GM21528 (cell line): Measurements from ENCODE around the gene SUV39H2.
"Not testable (repeated sequence)": the region's sequence is repeated elsewhere in the genome, so short reads cannot be mapped to it uniquely, and the experiment has no call there.

Experiments used
- ATAC-seq: cut with Tn5 transposase; IDR thresholded peaks from one replicate; pipeline ENCODE4 v1.9.1; 2021; ENCODE audit warnings: mild to moderate bottlenecking, moderate library complexity; ENCODE audit not compliant: unreplicated experiment, low FRiP score

The SUV39H2 gene

GRCh38 chr10:14926061-14926470, 47.4 kb downstream of the SUV39H2 start:
- peak; percentile 35 for ATAC-seq

DNA sequence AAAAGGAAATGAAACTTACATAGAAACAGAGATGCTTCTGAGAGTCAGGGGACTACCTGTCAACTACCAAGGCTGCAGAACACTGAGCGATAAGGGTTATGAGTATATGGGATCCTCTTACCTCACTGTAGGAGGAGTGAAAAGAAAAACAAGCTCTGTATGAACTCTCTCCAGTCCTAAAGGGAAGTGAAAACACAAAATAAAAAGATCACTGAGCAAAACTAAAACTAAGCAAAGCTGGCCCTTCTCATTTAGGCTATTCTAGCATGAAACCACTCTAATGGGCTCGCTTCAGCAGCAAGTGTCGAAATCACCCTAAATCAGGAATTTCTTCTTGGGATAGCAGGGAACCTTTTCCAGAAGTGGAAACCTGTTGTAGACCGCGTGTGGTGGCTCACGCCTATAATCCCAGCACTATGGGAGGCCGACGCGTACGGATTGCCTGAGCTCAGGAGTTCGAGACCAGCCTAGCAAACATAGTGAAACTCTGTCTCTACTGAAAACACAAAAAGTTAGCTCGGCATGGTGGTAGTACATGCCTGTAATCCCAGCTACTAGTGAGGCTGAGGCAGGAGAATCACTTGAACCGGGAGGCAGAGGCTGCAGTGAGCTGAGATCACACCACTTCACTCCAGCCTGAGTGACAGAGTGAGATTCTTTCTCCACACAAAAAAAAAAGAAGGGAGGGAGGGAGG, 48.2 kb downstream of the SUV39H2 start:
- peak; percentile 97 for ATAC-seq

- ATAC-seq: no peak
These were observed 51.9 kb downstream of the SUV39H2 start for GRCh38 chr10:14930610-14931009.

DNA sequence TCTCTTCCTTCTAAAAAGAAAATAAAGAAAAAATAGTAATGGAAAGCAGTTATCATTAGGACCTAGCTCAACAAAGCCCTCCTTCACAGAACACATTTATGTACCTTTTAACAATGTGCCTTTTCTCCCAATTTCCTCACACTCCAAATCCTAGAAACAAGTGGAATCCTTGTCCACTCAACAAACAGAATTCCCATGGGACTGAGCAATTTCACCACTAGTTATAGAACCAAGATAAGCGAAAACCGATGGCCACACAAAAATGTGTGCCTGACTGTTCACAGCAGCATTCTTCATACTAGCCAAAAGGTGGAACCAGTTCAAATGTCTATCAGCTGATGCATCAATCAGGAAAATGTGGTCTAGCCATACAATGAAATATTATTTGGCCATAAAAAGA, 57.9 kb downstream of the SUV39H2 start:
- no peak for ATAC-seq

- ATAC-seq: not testable (repeated sequence)
These were observed 60.3 kb downstream of the SUV39H2 start for GRCh38 chr10:14938971-14939370.

- peak; percentile 90 for ATAC-seq
These were observed 63.7 kb downstream of the SUV39H2 start for GRCh38 chr10:14942147-14942949.

DNA sequence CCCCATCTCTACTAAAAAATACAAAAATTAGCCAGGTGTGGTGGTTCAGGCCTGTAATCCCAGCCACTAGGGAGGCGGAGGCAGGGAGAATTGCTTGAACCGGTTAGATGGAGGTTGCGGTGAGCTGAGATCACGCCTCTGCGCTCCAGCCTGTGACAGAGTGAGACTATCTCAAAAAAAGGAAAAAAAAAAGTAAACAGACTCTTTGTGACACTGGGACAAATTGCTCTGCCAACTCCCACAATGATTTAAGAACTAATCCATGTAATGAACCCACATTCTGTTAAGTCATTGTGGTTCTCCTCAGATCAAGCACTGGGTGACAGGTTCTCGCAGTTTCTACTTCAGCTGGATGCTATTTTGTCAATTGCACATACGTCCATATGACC, 64.3 kb downstream of the SUV39H2 start:
- ATAC-seq: not testable (repeated sequence)

DNA sequence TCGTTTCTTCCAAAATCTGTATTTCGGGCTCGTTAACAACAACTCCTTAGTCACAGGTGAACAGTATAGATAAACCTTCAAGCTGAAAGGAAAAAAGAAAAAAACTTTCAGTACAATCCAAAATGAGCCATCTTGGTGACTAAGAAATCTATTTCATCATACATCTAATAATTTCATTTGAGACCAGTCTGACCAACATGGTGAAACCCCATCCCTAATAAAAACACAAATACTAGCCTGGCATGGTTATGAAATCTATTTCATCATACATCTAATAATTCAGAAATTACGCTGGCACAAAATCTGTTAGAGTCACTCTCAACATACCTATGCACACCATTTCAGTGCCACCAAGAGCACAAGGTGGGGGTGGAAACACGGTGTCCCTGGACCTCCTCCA, 66.4 kb downstream of the SUV39H2 start:
- ATAC-seq: no peak

DNA sequence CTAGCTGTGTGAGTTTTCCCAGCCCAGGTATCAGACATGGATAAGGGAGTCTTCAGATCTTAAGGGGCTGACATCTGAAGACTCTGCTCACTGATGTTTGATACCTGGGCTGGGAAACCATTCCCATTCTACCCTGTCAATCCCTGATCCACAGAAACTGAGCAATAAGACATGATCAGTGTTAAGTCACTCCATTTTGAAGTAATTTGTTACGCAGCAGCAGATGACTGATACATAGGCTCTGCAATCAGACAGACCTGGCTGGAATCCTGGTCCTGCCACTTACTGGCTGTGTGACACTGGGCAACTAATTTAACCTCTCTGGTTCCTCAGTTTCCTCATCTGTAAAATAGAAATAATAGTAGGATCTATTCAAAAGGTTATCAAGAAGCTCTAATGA, 68.6 kb downstream of the SUV39H2 start:
- ATAC-seq: no peak

- no peak for ATAC-seq
These were observed 70.6 kb downstream of the SUV39H2 start for GRCh38 chr10:14949291-14949690.

- peak; percentile 1 for ATAC-seq
These were observed 74.3 kb downstream of the SUV39H2 start for GRCh38 chr10:14952851-14953423.

- peak; percentile 26 for ATAC-seq
These were observed 74.8 kb downstream of the SUV39H2 start for GRCh38 chr10:14953424-14954000.
